Tibial artery (tissue), 4 donors: Measurements from ENCODE around the gene TMEM143.

Source experiments
- DNase-seq, 2 donors: peaks; one replicate each; pipeline ENCODE4 v3.0.0-alpha.2; 2019
- H3K27ac ChIP-seq, 2 donors: fragments of 200-600 bp; sonication (generic) in 1 of 2; 1 replicate in 1 of 2; 2 replicates in 1 of 2; pipeline ENCODE4 v1.5.1; 2018 to 2019; ENCODE audit warnings: mild to moderate bottlenecking in 1 of 2
- H3K27me3 ChIP-seq, 2 donors: fragments of 200-600 bp; sonication (generic) in 1 of 2; one replicate each; pipeline versions ENCODE4 v1.5.1 to v1.6.0; 2016 to 2019
- H3K36me3 ChIP-seq, 3 donors: fragments of 200-600 bp; sonication (generic) in 2 of 3; one replicate each; pipeline ENCODE4 v1.5.1; 2016 to 2019; ENCODE audit warnings: mild to moderate bottlenecking in 2 of 3
- H3K4me1 ChIP-seq, 4 donors: fragments of 200-600 bp; sonication (generic) in 2 of 4; 1 replicate in 3 of 4; 2 replicates in 1 of 4; pipeline ENCODE4 v1.5.1; 2016 to 2019
- H3K4me3 ChIP-seq, 2 donors: fragments of 200-600 bp; sonication (generic) in 1 of 2; 1 replicate in 1 of 2; 2 replicates in 1 of 2; pipeline ENCODE4 v1.5.1; 2018 to 2019; ENCODE audit warnings: mild to moderate bottlenecking in 2 of 2
- H3K9me3 ChIP-seq, 3 donors: fragments of 200-600 bp; sonication (generic) in 1 of 3; one replicate each; pipeline ENCODE4 v1.5.1; 2016 to 2019
- CTCF ChIP-seq, 2 experiments: fragments of 200-600 bp in 1 of 2; fragments of 450-650 bp in 1 of 2; IDR thresholded peaks; one replicate each; pipeline ENCODE4 v1.5.1; 2017 to 2019; ENCODE audit warnings: antibody characterized with exemption in 2 of 2, mild to moderate bottlenecking in 1 of 2, moderate library complexity in 1 of 2
- intact Hi-C: fragments of 100-400 bp; cut with DNase I; formaldehyde crosslinking; loops from one replicate; pipeline ENCODE4 v1.15.0; 2023; ENCODE audit warnings: low total_unique reads

The TMEM143 gene

GRCh38 chr19:48342841-48343540, 20.7 kb downstream of the TMEM143 start:
- Histone ChIP-seq H3K36me3 (peaks cover 0 to 14% (median 8%) of the 10 kb centered on the region in 3 donors), H3K9me3 (no peaks in the 10 kb centered on the region), H3K4me3 (no peak overlapping the region), H3K4me1 (no peaks in the 10 kb centered on the region), H3K27ac (no peak overlapping the region), H3K27me3 (no peaks in the 10 kb centered on the region)
- intact Hi-C loops, result no loop called here
- no peak for TF ChIP-seq CTCF (IDR thresholded peaks at IDR 0.05)
- no peak for DNase-seq

GRCh38 chr19:48342414-48342738, 21.4 kb downstream of the TMEM143 start:
- Histone ChIP-seq H3K4me3 (no peak overlapping the region), H3K27me3 (no peaks in the 10 kb centered on the region), H3K9me3 (no peaks in the 10 kb centered on the region), H3K27ac (no peak overlapping the region), H3K36me3 (peaks cover 0 to 14% (median 8%) of the 10 kb centered on the region in 3 donors), H3K4me1 (no peaks in the 10 kb centered on the region)
- DNase-seq, result no peak
- TF ChIP-seq CTCF (IDR thresholded peaks at IDR 0.05), result no peak
- intact Hi-C loops, result no loop called here

GRCh38 chr19:48341515-48342413, 22.0 kb downstream of the TMEM143 start:
- H3K4me1 ChIP-seq, result no peaks in the 10 kb centered on the region

GRCh38 chr19:48340995-48341394, 22.7 kb downstream of the TMEM143 start:
- H3K9me3 ChIP-seq, result no peaks in the 10 kb centered on the region
- H3K4me1 ChIP-seq, result no peaks in the 10 kb centered on the region
- no peaks in the 10 kb centered on the region for H3K27me3 ChIP-seq
- peaks cover 0 to 14% (median 8%) of the 10 kb centered on the region in 3 donors for H3K36me3 ChIP-seq
- intact Hi-C loops, result no loop called here
- TF ChIP-seq CTCF (IDR thresholded peaks at IDR 0.05), result no peak
- DNase-seq, result no peak
- H3K27ac ChIP-seq, result no peak overlapping the region
- no peak overlapping the region for H3K4me3 ChIP-seq

More at GRCh38 chr19:48341515-48342413, 22.0 kb downstream of the TMEM143 start:
- Histone ChIP-seq H3K27me3 (no peaks in the 10 kb centered on the region), H3K27ac (no peak overlapping the region), H3K4me3 (no peak overlapping the region), H3K9me3 (no peaks in the 10 kb centered on the region), H3K36me3 (peaks cover 0 to 14% (median 8%) of the 10 kb centered on the region in 3 donors)
- TF ChIP-seq CTCF (IDR thresholded peaks at IDR 0.05), result no peak
- intact Hi-C loops, result no loop called here
- DNase-seq, result no peak

- Histone ChIP-seq H3K36me3 (peaks cover 0 to 14% (median 8%) of the 10 kb centered on the region in 3 donors), H3K27me3 (no peaks in the 10 kb centered on the region), H3K4me1 (peaks cover 0 to 3% (median 1%) of the 10 kb centered on the region in 4 donors), H3K9me3 (no peaks in the 10 kb centered on the region), H3K27ac (no peak overlapping the region), H3K4me3 (no peak overlapping the region)
- DNase-seq, result no peak
- intact Hi-C loops, result no loop called here
- no peak for TF ChIP-seq CTCF (IDR thresholded peaks at IDR 0.05)
Observed at GRCh38 chr19:48338802-48339503, 24.8 kb downstream of the TMEM143 start.
